Endodermal cell (in vitro differentiated cells): ENCODE measurements around the gene LRR1. TPM values are rescaled to one million over a fixed set of nuclear protein-coding genes. Genes with fewer than 3 reads are reported as not detected.
"Not testable (repeated sequence)": the region's sequence is repeated elsewhere in the genome, so short reads cannot be mapped to it uniquely, and the experiment has no call there.

ENCODE experiments used
- DNase-seq: peaks from one replicate; pipeline ENCODE4 v3.0.0-alpha.2; 2017
- H3K27ac ChIP-seq: 2 replicates; pipeline ENCODE4 v1.5.1; 2013; ENCODE audit warnings: mild to moderate bottlenecking, low read depth, low read length, moderate library complexity
- H3K27me3 ChIP-seq: 2 replicates; pipeline ENCODE4 v1.6.1; 2013; ENCODE audit warnings: mild to moderate bottlenecking, low read length, moderate library complexity; ENCODE audit not compliant: insufficient read depth, control insufficient read depth, poor library complexity, severe bottlenecking
- H3K36me3 ChIP-seq: 2 replicates; pipeline ENCODE4 v1.7.0; 2013; ENCODE audit warnings: mild to moderate bottlenecking, low read length, moderate library complexity; ENCODE audit not compliant: control insufficient read depth, insufficient read depth
- H3K4me1 ChIP-seq: one replicate; pipeline ENCODE4 v1.7.0; 2013; ENCODE audit warnings: low read length; ENCODE audit not compliant: control insufficient read depth, insufficient read depth
- H3K4me3 ChIP-seq: 2 replicates; pipeline ENCODE4 v1.5.1; 2013; ENCODE audit warnings: mild to moderate bottlenecking, low read length, moderate library complexity
- H3K9ac ChIP-seq: 2 replicates; pipeline ENCODE4 v1.6.1; 2013; ENCODE audit warnings: mild to moderate bottlenecking, low read length, moderate library complexity; ENCODE audit not compliant: poor library complexity, severe bottlenecking; ENCODE audit errors: extremely low read depth
- H3K9me3 ChIP-seq: 2 replicates; pipeline ENCODE4 v1.6.1; 2013; ENCODE audit warnings: mild to moderate bottlenecking, low read length, moderate library complexity; ENCODE audit not compliant: control insufficient read depth
- H3K27ac Mint-ChIP-seq: 2 replicates; pipeline ENCODE4 v1.8.0; 2020; ENCODE audit warnings: mixed read lengths
- H3K27me3 Mint-ChIP-seq: 2 replicates; pipeline ENCODE4 v1.8.0; 2021; ENCODE audit warnings: mild to moderate bottlenecking, mixed read lengths; ENCODE audit not compliant: insufficient read depth
- H3K36me3 Mint-ChIP-seq: 2 replicates; pipeline ENCODE4 v1.8.0; 2020; ENCODE audit warnings: low read depth, mixed read lengths
- H3K4me1 Mint-ChIP-seq: 2 replicates; pipeline ENCODE4 v1.8.0; 2020; ENCODE audit warnings: mixed read lengths
- H3K4me3 Mint-ChIP-seq: 2 replicates; pipeline ENCODE4 v1.8.0; 2020; ENCODE audit warnings: mild to moderate bottlenecking, moderate library complexity, mixed read lengths
- H3K9me3 Mint-ChIP-seq: 2 replicates; pipeline ENCODE4 v1.8.0; 2020; ENCODE audit warnings: mild to moderate bottlenecking, mixed read lengths
- WGBS, 2 experiments: methylation state at CpG; one replicate each; pipeline versions ENCODE4 v1.1.5 to v1.1.7; 2013; ENCODE audit warnings: missing lambda C conversion rate in 2 of 2, mixed read lengths in 1 of 2; ENCODE audit not compliant: insufficient coverage in 1 of 2, insufficient read length in 1 of 2; 5-methylcytosine and 5-hydroxymethylcytosine counted together
- total RNA-seq, 2 donors: library from RNA; stranded (reverse); fragmentation: NEBNext Ultra II Directional in 1 of 2; extraction: Animal tissue kit (Norgen Biotek cat#: 25700) in 1 of 2; gene quantifications; 2 replicates in 1 of 2; 3 replicates in 1 of 2; pipeline ENCODE4 v1.2.1, GENCODE V29; 2021
- TF ChIP-seq, protein P1 (sequence below): fragments of 200-600 bp; sonication (generic); conservative IDR thresholded peaks from 2 replicates; pipeline ENCODE4 v1.5.0; 2021; ENCODE audit warnings: antibody characterized with exemption, mild to moderate bottlenecking

Gene LRR1
- total RNA-seq, 2 donors from 2014 or later, result 20.4 to 22.9 TPM

DNA sequence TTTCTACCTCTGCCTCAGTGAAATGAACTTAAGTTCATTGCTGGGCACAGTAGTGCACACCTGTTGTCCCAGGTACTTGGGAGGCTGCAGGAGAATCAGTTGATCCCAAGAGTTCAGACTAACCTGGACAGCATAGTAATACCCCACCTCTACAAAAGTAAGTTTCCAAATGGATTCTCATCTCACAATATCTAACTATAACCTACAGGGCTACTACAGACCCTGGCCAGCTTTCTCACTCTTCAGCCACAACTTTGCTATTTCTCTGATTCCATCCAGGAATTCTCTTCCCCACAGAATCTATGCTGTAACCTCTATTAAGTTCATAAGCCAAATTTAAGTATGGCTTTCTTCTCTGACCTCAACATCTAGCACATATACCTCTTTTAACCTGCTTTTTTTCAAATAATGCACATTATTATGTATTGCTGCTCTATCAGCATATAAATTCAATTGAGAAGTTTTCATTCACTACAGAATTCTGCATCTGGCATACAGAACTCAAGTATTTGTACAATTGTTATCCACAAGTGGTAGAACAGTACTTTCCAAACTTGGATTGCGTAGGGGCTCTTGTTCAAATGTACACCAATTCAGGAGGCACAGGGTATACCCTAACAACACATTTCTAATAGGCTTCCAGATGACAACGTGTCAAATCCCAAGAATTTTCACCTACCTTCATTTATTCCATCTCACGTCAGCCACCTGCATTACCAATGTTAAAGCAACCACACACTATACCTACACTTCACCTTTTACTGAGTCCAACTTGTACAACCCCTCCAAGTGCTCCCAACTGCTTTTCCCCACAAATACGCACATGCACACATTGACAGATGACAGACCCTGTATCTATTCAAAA, 16.4 kb upstream of the LRR1 start:
- Mint-ChIP-seq H3K27ac (peak overlapping the region; percentile 87), H3K36me3 (peaks cover 54% of the 10 kb centered on the region), H3K4me1 (peaks cover 22% of the 10 kb centered on the region), H3K9me3 (no peaks in the 10 kb centered on the region), H3K27me3 (no peaks in the 10 kb centered on the region), H3K4me3 (no peak overlapping the region)
- Histone ChIP-seq H3K27me3 (no peaks in the 10 kb centered on the region), H3K9me3 (no peaks in the 10 kb centered on the region), H3K27ac (no peak overlapping the region), H3K9ac (no peak overlapping the region), H3K4me1 (no peaks in the 10 kb centered on the region), H3K4me3 (peak overlapping the region; percentile 0), H3K36me3 (peaks cover 45% of the 10 kb centered on the region)
- WGBS, 2 experiments, result 95% methylated on average over 2 to 4 of the region's 4 CpGs
- DNase-seq, result no peak
- TF ChIP-seq, protein P1, sequence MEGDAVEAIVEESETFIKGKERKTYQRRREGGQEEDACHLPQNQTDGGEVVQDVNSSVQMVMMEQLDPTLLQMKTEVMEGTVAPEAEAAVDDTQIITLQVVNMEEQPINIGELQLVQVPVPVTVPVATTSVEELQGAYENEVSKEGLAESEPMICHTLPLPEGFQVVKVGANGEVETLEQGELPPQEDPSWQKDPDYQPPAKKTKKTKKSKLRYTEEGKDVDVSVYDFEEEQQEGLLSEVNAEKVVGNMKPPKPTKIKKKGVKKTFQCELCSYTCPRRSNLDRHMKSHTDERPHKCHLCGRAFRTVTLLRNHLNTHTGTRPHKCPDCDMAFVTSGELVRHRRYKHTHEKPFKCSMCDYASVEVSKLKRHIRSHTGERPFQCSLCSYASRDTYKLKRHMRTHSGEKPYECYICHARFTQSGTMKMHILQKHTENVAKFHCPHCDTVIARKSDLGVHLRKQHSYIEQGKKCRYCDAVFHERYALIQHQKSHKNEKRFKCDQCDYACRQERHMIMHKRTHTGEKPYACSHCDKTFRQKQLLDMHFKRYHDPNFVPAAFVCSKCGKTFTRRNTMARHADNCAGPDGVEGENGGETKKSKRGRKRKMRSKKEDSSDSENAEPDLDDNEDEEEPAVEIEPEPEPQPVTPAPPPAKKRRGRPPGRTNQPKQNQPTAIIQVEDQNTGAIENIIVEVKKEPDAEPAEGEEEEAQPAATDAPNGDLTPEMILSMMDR, result no peak

DNA sequence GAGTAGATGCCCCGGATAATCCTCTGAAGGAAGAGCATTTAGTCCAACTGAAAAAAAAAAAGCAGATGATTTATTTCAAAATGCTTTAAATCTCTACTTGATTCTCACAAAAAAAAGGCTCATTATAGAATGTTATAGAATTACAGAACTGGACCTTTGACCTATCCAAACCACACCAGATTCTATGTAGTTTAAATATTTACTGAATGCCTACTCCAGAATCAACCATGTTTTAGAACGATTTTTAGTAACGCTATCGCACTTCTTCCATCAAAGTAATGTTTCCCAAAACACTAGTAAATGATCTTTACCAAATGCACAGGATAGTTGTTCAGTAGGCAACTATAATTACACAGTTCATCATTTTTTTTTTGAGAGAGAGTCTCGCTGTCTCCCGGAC, 15.1 kb upstream of the LRR1 start:
- H3K36me3 ChIP-seq, result peaks cover 37% of the 10 kb centered on the region
- Mint-ChIP-seq H3K4me1 (peaks cover 22% of the 10 kb centered on the region), H3K27me3 (no peaks in the 10 kb centered on the region), H3K9me3 (no peaks in the 10 kb centered on the region), H3K27ac (peak overlapping the region; percentile 100), H3K4me3 (peak overlapping the region; percentile 100), H3K36me3 (peaks cover 46% of the 10 kb centered on the region)
- H3K9ac ChIP-seq, result peak overlapping the region; percentile 81
- H3K4me1 ChIP-seq, result no peaks in the 10 kb centered on the region
- H3K9me3 ChIP-seq, result no peaks in the 10 kb centered on the region
- TF ChIP-seq, protein P1, result no peak
- DNase-seq, result no peak
- no peaks in the 10 kb centered on the region for H3K27me3 ChIP-seq
- H3K27ac ChIP-seq, result no peak overlapping the region
- 86 to 97% methylated on average over 2 to 6 of the region's 6 CpGs for WGBS, 2 experiments
- peak overlapping the region; percentile 91 for H3K4me3 ChIP-seq

DNA sequence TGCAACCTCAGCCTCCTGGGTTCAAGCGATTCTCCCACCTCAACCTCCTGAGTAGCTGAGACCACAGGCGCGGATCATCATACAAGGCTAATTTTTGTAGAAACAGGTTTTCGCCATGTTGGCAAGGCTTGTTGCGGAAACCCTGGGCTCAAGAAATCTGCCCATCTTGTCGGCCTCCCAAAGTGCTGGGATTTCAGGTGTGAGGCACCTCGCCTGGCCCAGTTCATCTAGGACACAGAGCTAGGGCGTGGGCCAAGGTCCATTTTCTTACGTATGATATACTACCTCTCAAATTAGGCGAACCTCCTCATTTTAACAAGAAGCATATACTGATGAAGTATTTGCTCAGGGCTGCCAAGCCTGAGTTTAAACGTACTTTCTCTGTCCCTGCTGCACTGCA, 14.7 kb upstream of the LRR1 start:
- no peaks in the 10 kb centered on the region for H3K27me3 ChIP-seq
- H3K36me3 Mint-ChIP-seq, result peaks cover 46% of the 10 kb centered on the region
- peak overlapping the region; percentile 81 for H3K9ac ChIP-seq
- H3K9me3 ChIP-seq, result no peaks in the 10 kb centered on the region
- peak overlapping the region; percentile 91 for H3K4me3 ChIP-seq
- DNase-seq, result no peak
- TF ChIP-seq, protein P1, result no peak
- peak overlapping the region; percentile 100 for H3K4me3 Mint-ChIP-seq
- H3K27me3 Mint-ChIP-seq, result no peaks in the 10 kb centered on the region
- H3K27ac ChIP-seq, result no peak overlapping the region
- peaks cover 37% of the 10 kb centered on the region for H3K36me3 ChIP-seq
- H3K4me1 Mint-ChIP-seq, result peaks cover 22% of the 10 kb centered on the region
- WGBS, 2 experiments, result 89 to 97% methylated on average over 11 of the region's 11 CpGs
- H3K27ac Mint-ChIP-seq, result peak overlapping the region; percentile 100
- no peaks in the 10 kb centered on the region for H3K9me3 Mint-ChIP-seq
- H3K4me1 ChIP-seq, result no peaks in the 10 kb centered on the region

DNA sequence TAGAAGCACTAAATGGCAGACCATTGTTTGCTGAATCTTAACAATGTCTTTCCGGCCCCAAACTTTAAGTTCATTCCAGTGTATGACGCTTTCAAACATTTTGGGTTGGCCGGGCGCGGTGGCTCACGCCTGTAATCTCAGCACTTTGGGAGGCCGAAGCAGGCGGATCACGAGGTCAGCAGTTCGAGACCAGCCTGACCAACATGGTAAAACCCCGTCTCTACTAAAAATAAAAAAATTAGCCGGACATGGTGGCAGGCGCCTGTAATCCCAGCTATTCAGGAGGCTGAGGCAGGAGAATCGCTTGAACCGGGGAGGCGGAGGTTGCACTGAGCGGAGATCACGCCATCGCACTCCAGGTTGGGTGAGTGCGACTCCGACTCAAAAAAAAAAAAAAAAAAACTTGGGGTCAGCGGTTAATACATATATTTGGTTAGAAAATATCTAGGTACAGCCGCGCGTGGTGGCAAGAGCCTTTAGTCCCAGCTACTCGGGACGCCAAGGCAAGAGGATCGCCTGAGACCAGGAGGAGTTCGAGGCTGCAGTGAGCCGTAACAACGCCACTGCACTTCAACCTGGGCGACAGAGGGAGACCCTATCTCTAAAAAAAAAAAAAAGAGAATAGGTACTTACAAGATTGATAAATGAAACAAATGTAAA, 13.6 kb upstream of the LRR1 start:
- H3K9me3 ChIP-seq, DNase-seq, H3K27me3 ChIP-seq, H3K27me3 Mint-ChIP-seq, H3K27ac ChIP-seq, H3K4me1 ChIP-seq, H3K9me3 Mint-ChIP-seq: not testable (repeated sequence)
- WGBS, 2 experiments, result 4 to 8% methylated on average over 16 to 29 of the region's 32 CpGs
- Histone ChIP-seq H3K36me3 (peaks cover 32% of the 10 kb centered on the region), H3K9ac (peak overlapping the region; percentile 81), H3K4me3 (peak overlapping the region; percentile 91)
- Mint-ChIP-seq H3K4me1 (peaks cover 22% of the 10 kb centered on the region), H3K36me3 (peaks cover 46% of the 10 kb centered on the region), H3K4me3 (peak overlapping the region; percentile 100), H3K27ac (peak overlapping the region; percentile 100)
